GM21619 (cell line): ENCODE results near the gene TNS4.

Source experiments
- ATAC-seq: cut with Tn5 transposase; IDR thresholded peaks from one replicate; pipeline ENCODE4 v1.9.1; 2021; ENCODE audit not compliant: unreplicated experiment

The TNS4 gene

DNA sequence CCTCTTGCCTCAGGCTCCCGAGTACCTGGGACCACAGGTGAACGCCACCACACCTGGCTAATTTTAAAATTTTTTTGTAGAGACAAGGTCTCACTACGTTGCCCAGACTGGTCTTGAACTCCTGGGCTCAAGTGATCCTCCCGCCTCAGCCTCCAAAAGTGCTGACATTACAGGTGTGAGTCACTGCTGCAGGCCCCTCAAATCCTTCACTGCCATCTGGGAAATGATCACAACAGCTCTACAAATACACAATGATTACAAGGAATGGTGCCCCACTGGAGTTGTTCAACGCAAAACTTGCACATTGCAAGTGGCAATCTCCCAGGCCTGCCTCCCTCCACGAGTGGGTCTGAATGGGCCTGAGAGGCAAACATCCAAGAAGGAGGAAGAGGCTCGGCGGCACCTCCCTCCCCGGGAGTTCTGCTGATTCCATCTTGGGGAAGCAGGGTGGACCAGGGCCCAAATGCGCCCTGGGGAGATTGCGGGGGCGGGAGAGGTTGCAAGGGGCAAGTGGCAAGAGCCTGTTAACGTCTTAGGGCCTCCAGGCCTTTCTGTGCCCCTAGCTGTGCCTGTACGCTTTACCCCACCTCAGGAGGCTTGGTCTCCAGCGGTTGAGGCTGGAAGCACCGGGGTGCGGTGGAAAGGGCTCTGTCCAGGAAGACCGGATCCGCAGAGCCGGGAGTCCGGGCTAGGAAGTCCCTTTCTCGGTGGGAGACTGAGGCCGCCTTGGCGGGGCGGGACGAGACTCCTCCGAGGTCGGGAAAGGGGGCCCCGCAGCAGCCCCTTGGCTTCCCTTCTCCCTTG, 58.8 kb downstream of the TNS4 start:
- ATAC-seq = no peak

DNA sequence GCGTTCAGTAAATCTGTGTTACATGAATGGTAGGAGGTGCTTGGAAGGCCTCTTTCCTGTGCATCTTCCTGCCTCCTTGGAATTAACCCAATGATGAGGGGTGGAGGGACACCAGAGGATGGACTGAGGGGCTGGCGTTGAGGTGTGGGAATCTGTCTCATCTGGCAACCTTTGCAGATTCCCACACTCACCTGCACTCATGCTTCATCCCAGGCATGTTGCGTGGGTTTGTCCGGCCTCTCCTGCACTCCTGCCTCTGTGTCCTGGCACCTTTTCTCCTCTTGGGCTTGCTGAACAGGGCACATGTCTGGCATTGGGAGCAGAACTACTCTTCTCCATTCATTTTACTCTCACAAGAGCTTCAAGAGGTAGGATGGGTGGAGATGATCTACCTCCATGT, 61.3 kb downstream of the TNS4 start:
- ATAC-seq = no peak

DNA sequence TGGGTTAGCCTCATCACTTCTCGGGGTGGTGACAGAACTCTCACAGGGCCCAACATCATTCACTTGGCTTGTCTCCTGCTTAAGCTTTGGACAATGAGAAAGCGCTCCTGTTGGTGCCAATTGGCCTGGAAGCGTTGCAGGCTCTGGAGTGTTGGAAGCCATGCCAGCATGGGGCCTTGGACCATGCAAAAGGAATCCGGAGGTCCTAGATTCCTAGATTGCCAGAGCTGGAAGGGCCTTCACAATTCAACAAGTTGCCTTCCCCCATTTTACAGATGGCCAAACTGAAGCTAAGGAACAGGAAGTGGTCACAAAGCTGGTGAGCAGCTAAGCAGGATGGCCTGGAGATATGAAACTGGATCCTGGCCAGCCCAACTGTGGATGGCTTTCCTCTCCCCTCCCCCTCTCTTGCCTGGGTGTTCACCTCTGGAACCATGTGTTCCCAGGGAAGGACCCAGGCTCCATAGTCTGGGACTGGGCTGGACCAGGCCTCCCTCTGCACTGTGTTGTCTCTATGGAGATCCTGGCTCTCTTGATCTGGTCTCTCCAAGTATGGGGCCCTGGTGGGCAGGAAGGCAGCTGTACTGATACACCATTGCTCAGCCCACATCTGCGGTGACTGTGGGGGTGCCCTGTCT, 64.2 kb downstream of the TNS4 start:
- ATAC-seq = no peak

DNA sequence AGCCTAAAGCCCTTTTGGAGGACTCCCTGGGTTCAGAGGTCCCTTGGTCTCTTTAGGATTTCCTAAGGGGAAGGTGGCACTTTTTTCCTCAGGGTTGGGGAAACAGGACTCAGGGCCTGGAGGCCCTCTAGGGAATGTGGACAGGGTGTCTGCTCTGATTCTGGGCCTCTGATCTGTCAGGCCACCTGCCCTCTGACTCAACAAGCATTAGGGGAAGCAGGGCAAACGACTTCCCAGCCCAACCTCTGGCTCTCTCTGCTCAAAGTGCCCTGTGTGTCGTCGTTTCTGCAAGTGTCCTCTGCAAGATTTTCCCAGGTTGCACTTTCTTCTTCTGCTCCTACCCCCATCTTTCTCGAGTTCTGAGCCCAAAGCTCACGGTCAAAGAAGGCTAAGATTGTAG, 64.8 kb downstream of the TNS4 start:
- ATAC-seq = no peak

DNA sequence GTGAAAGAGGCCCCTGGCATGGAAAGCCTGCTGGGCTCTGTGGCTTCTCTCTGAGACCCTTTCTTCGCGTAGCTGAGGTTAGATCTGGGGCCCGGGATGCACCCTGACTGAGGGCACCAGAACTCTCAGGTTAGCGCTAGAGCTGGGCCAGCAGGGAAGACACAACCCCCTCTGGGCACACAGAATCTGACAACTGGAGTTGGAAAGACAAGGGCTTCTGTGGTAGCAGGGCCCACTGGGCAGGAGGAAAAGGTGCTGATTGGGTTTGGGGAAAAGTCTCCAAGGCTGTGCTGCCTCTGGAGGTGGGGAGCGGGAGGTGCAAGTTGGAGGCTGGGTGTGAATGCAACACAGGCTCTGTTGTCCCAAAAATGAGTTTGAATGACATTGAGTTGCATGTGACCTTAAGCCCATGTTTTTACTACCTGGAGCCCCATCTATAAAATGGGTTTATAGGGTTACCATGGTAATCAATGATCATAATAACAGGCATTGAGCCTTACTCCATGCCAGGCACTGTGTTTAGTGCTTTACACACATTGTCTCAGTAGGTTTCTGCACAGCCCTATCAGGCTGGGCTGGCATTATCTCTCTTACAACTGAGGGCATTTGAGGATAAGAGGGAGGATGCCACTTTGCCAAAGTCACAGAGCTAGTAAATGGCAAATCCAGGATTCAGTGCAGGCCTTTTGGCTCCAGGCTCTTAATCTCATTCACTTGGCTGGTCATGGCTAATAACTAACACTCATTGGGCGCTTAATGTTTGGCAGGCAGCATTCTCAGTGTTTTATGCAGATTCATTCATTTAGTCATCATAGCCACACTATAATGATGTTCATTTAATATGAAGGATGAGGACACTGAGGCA, 67.6 kb downstream of the TNS4 start:
- ATAC-seq = no peak

DNA sequence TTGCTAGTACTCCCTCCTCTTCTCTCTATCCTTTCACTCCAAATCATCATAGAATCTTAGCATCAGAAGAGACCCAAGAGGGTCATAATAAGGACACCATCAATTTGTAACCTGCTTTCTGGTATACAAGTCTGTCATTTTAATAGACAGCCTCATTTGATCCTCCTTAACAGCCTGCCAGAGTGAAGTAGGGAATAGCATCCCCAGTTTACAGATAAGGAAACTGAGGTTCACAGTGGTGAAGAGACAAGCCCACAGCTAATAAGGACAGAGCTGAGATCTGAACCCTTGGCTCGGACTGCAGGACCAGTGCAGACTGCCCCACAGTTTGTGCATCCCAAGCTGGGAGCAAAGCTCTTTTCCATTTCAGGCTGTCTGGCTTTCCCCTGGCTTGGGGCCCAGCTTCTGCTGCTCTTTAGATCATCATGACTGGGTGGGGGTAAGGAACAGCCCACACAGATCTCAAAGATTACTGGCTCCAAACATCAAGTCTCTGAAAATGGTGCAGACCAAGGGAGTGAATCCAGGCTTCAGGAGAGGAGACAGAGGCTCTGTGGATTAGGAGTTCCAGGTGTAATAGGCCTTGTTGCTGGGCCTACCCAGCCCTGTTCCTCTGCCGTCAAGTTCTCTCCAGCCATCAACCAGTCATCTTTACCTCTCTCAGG, 68.4 kb downstream of the TNS4 start:
- ATAC-seq = no peak

DNA sequence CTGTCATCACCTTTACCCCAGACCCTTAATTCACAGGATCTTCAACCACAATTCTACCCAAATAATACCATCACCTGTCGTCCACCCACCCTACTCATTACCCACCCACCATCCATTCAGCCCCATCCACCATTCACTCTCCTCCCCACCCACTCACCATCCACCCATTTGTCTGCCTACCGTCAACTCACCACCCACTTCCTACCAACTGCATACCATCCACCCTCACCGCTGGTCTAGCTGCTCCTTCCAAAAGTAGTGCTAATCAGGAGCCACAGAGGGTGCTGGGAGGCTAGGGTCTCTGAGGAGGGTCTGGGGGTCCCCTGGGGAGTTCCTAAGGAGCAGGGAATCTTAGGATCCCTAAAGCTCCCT, 70.2 kb downstream of the TNS4 start:
- ATAC-seq = no peak

DNA sequence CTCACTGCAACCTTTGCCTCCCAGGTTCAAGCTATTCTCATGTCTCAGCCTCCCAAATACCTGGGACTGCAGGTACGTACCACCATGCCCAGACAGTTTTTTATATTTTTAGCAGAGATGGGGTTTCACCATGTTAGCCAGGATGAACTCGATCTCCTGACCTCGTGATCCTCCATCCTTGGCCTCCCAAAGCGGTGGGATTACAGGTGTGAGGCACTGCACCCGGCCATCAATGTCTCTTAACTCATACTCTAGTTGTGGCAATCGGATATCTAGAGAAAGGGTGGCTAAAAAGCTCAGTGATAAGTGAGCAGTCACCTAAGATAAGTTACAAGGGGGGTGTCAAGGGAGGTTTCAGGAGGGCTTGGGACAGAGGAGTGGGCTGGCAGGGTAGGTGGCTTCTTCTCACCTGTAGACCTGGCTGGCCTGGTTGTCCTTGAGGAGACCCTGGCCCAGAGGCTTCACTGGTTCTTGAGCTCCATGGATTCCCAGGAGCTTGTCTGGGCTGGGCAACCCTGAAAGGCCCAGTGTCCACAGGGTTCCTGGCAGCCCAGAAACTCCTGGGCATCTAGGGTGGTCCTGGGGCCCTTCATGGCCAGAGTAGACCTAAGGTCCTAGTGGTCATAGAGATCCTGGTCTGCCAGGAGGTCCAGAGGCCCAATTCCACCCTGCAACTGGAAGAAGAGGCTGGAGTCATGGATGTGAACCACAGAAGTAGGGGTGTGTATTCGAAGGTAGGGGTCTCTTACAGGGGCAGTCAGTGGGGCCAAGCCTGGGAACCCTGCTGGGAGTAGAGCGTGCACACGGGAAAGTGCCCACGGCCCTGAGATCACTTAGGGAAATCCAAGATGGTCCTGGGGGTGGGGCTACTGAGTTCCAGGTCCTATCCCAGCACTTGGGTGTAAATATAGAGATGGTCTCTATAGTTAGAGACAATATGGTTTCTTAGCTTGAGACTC, 70.9 kb downstream of the TNS4 start:
- ATAC-seq = no peak

DNA sequence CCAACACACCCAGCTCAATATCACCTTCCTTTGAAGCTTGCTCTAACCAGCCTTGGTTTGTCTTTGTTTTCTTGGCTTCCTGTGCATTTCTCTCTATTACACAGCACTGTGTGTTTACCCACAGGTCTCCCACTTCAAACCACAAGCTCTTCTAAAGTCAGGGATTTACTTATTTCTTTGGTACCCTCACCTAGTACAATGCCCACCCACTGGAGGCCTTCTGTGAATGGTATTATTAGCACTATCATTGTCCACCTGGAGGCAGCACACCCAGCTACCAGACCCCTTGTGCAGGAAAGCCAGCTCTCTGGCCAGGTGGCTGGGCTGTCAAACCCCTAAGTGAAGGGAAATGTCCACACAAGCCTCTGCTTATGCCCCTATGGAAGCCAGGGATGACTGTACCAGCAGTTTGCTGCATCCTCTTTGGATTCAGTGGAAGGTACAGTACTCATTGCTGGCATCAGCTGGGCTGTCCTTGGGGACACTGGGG, 74.4 kb downstream of the TNS4 start:
- ATAC-seq = no peak
